Measurements from ENCODE around the gene TTC32.

GRCh38 chr2:19942199-19942598 lies 40.4 kb upstream of the TTC32 start:
- TF ChIP-seq ATF3 (CRISPR knock-in tag; conservative IDR thresholded peaks at IDR 0.05) (no peak), KAT7 (CRISPR knock-in tag; IDR thresholded peaks at IDR 0.05; ENCODE audit: borderline replicate concordance) (no peak), CTCF (IDR thresholded peaks at IDR 0.05) (no peak), ESRRA (CRISPR knock-in tag; IDR thresholded peaks at IDR 0.05; ENCODE audit: borderline replicate concordance) (no peak), ZNF416 (CRISPR knock-in tag; IDR thresholded peaks at IDR 0.05) (no peak), FOXJ3 (CRISPR knock-in tag; IDR thresholded peaks at IDR 0.05; ENCODE audit: borderline replicate concordance) (no peak), AR (CRISPR knock-in tag; IDR thresholded peaks at IDR 0.05) (no peak), NR3C1 (CRISPR knock-in tag; conservative IDR thresholded peaks at IDR 0.05; ENCODE audit: low read depth) (no peak), ATF2 (CRISPR knock-in tag; IDR thresholded peaks at IDR 0.05; ENCODE audit: borderline replicate concordance, low read depth) (no peak), USF2 (CRISPR knock-in tag; IDR thresholded peaks at IDR 0.05) (no peak), ZNF281 (CRISPR knock-in tag; IDR thresholded peaks at IDR 0.05) (no peak), JUN (CRISPR knock-in tag; IDR thresholded peaks at IDR 0.05) (no peak), CBFB (CRISPR knock-in tag; IDR thresholded peaks at IDR 0.05; ENCODE audit: low read depth) (no peak), NFE2L1 (CRISPR knock-in tag; IDR thresholded peaks at IDR 0.05) (no peak)
